Endothelial cell (in vitro differentiated cells): ENCODE data around the gene PRADC1. TPM values are rescaled to one million over a fixed set of nuclear protein-coding genes. Genes with fewer than 3 reads are reported as not detected.

Experiments
- DNase-seq: peaks from one replicate; pipeline ENCODE4 v3.0.0; 2021; ENCODE audit warnings: low spot score
- H3K27ac Mint-ChIP-seq: one replicate; pipeline ENCODE4 v1.8.0; 2021; ENCODE audit warnings: mixed read lengths, inconsistent platforms; ENCODE audit not compliant: unreplicated experiment
- H3K27me3 Mint-ChIP-seq: one replicate; pipeline ENCODE4 v1.8.0; 2021; ENCODE audit warnings: mild to moderate bottlenecking, moderate library complexity, mixed read lengths, inconsistent platforms; ENCODE audit not compliant: unreplicated experiment
- H3K36me3 Mint-ChIP-seq: one replicate; pipeline ENCODE4 v1.8.0; 2021; ENCODE audit warnings: mild to moderate bottlenecking, low read depth, mixed read lengths, inconsistent platforms; ENCODE audit not compliant: unreplicated experiment
- H3K4me1 Mint-ChIP-seq: one replicate; pipeline ENCODE4 v1.8.0; 2021; ENCODE audit warnings: mild to moderate bottlenecking, mixed read lengths, inconsistent platforms; ENCODE audit not compliant: unreplicated experiment
- H3K4me3 Mint-ChIP-seq: one replicate; pipeline ENCODE4 v1.8.0; 2021; ENCODE audit warnings: mild to moderate bottlenecking, mixed read lengths, inconsistent platforms; ENCODE audit not compliant: unreplicated experiment
- H3K9me3 Mint-ChIP-seq: one replicate; pipeline ENCODE4 v1.8.0; 2021; ENCODE audit warnings: mixed read lengths, inconsistent platforms; ENCODE audit not compliant: unreplicated experiment
- CTCF ChIP-seq: fragments of 200-600 bp; sonication (generic); IDR thresholded peaks from one replicate; pipeline ENCODE4 v1.5.0; 2021; ENCODE audit warnings: antibody characterized with exemption; ENCODE audit not compliant: unreplicated experiment
- total RNA-seq: library from RNA; stranded (reverse); fragmentation: NEBNext Ultra II Directional; extraction: Animal tissue kit (Norgen Biotek cat#: 25700); gene quantifications from one replicate; pipeline ENCODE4 v1.2.1, GENCODE V29; 2021; ENCODE audit not compliant: unreplicated experiment

Gene PRADC1
- total RNA-seq, 1 donor from 2014 or later = 24.1 TPM

GRCh38 chr2:73212448-73213176 lies 20.4 kb downstream of the PRADC1 start:
- TF ChIP-seq CTCF = peak; percentile 94
- peaks cover 3% of the 10 kb centered on the region for H3K36me3 Mint-ChIP-seq
- peak overlapping the region; percentile 54 for H3K4me3 Mint-ChIP-seq
- peaks cover 10% of the 10 kb centered on the region for H3K27me3 Mint-ChIP-seq
- H3K9me3 Mint-ChIP-seq = no peaks in the 10 kb centered on the region
- H3K27ac Mint-ChIP-seq = no peak overlapping the region
- H3K4me1 Mint-ChIP-seq = peaks cover 19% of the 10 kb centered on the region
- DNase-seq = peak; percentile 83

GRCh38 chr2:73212098-73212447 lies 21.0 kb downstream of the PRADC1 start:
- Mint-ChIP-seq H3K4me3 (no peak overlapping the region), H3K36me3 (peaks cover 3% of the 10 kb centered on the region), H3K27ac (no peak overlapping the region), H3K9me3 (no peaks in the 10 kb centered on the region), H3K27me3 (peaks cover 10% of the 10 kb centered on the region), H3K4me1 (peaks cover 19% of the 10 kb centered on the region)
- no peak for TF ChIP-seq CTCF
- no peak for DNase-seq

GRCh38 chr2:73210696-73211095 lies 22.3 kb downstream of the PRADC1 start:
- no peak for TF ChIP-seq CTCF
- Mint-ChIP-seq H3K27me3 (peaks cover 10% of the 10 kb centered on the region), H3K27ac (no peak overlapping the region), H3K9me3 (no peaks in the 10 kb centered on the region), H3K4me1 (peaks cover 19% of the 10 kb centered on the region), H3K36me3 (peaks cover 3% of the 10 kb centered on the region), H3K4me3 (no peak overlapping the region)
- no peak for DNase-seq

- DNase-seq = no peak
- Mint-ChIP-seq H3K4me3 (no peak overlapping the region), H3K9me3 (no peaks in the 10 kb centered on the region), H3K36me3 (peaks cover 3% of the 10 kb centered on the region), H3K4me1 (peaks cover 13% of the 10 kb centered on the region), H3K27ac (no peak overlapping the region), H3K27me3 (peaks cover 10% of the 10 kb centered on the region)
- no peak for TF ChIP-seq CTCF
These were observed 23.0 kb downstream of the PRADC1 start for GRCh38 chr2:73210019-73210418.

GRCh38 chr2:73208258-73208657 lies 24.8 kb downstream of the PRADC1 start:
- Mint-ChIP-seq H3K4me3 (no peak overlapping the region), H3K36me3 (peaks cover 4% of the 10 kb centered on the region), H3K4me1 (no peaks in the 10 kb centered on the region), H3K9me3 (no peaks in the 10 kb centered on the region), H3K27me3 (peaks cover 14% of the 10 kb centered on the region), H3K27ac (no peak overlapping the region)
- no peak for DNase-seq
- TF ChIP-seq CTCF = no peak
